IPS-18c (cell line): ENCODE results near the gene TMEM175.
"Not testable (repeated sequence)": the region's sequence is repeated elsewhere in the genome, so short reads cannot be mapped to it uniquely, and the experiment has no call there.

Experiments used
- H3K4me3 ChIP-seq: 2 replicates; pipeline ENCODE4 v1.7.0; 2013; ENCODE audit warnings: low read depth, mild to moderate bottlenecking, low read length, moderate library complexity; ENCODE audit not compliant: insufficient read depth
- H3K9me3 ChIP-seq: one replicate; pipeline ENCODE4 v1.6.1; 2013; ENCODE audit warnings: mild to moderate bottlenecking, low read length, moderate library complexity; ENCODE audit not compliant: control insufficient read depth, insufficient read depth

TMEM175 gene

GRCh38 chr4:999240-999863 is 67.1 kb downstream of the TMEM175 start:
- H3K9me3 ChIP-seq, H3K4me3 ChIP-seq: not testable (repeated sequence)

GRCh38 chr4:999882-1000425 is 67.7 kb downstream of the TMEM175 start:
- no peaks in the 10 kb centered on the region for H3K9me3 ChIP-seq
- no peak overlapping the region for H3K4me3 ChIP-seq

GRCh38 chr4:1000686-1001260 is 68.5 kb downstream of the TMEM175 start:
- Histone ChIP-seq H3K4me3 (no peak overlapping the region), H3K9me3 (no peaks in the 10 kb centered on the region)

- H3K9me3 ChIP-seq: no peaks in the 10 kb centered on the region
- H3K4me3 ChIP-seq: peak overlapping the region; percentile 31; the same call in 1 of the 2 replicates
Measured at GRCh38 chr4:1001561-1002130, 69.4 kb downstream of the TMEM175 start.

- no peaks in the 10 kb centered on the region for H3K9me3 ChIP-seq
- peak overlapping the region; percentile 31; the same call in 1 of the 2 replicates for H3K4me3 ChIP-seq
Measured at GRCh38 chr4:1002131-1002630, 69.9 kb downstream of the TMEM175 start.

- Histone ChIP-seq H3K9me3 (no peaks in the 10 kb centered on the region), H3K4me3 (peak overlapping the region; percentile 31; the same call in 1 of the 2 replicates)
Measured at GRCh38 chr4:1002631-1003251, 70.5 kb downstream of the TMEM175 start.

GRCh38 chr4:1003271-1004070 is 71.2 kb downstream of the TMEM175 start:
- no peak overlapping the region for H3K4me3 ChIP-seq
- no peaks in the 10 kb centered on the region for H3K9me3 ChIP-seq

GRCh38 chr4:1004071-1004418 is 71.8 kb downstream of the TMEM175 start:
- no peak overlapping the region for H3K4me3 ChIP-seq
- H3K9me3 ChIP-seq: no peaks in the 10 kb centered on the region

- no peaks in the 10 kb centered on the region for H3K9me3 ChIP-seq
- H3K4me3 ChIP-seq: no peak overlapping the region
Measured at GRCh38 chr4:1004557-1005485, 72.6 kb downstream of the TMEM175 start.

- Histone ChIP-seq H3K4me3 (no peak overlapping the region), H3K9me3 (no peaks in the 10 kb centered on the region)
Measured at GRCh38 chr4:1006856-1007255, 74.6 kb downstream of the TMEM175 start.
